GM21367 (cell line): ENCODE results near the gene FAAH.
"Not testable (repeated sequence)": the region's sequence is repeated elsewhere in the genome, so short reads cannot be mapped to it uniquely, and the experiment has no call there.

Experiments
- ATAC-seq: cut with Tn5 transposase; IDR thresholded peaks from one replicate; pipeline ENCODE4 v1.9.1; 2021; ENCODE audit not compliant: unreplicated experiment

FAAH gene

GRCh38 chr1:46394108-46394871, at the start of gene FAAH:
TSS of gene FAAH (plus strand) at chr1:46394317. CDS start at chr1:46394349, 32 bp downstream.
- ATAC-seq: no peak

GRCh38 chr1:46344481-46344880, 49.6 kb upstream of the FAAH start:
- ATAC-seq: no peak

- ATAC-seq: no peak
Measured at GRCh38 chr1:46345281-46345680, 48.8 kb upstream of the FAAH start.

- no peak for ATAC-seq
Measured at GRCh38 chr1:46352363-46352762, 41.8 kb upstream of the FAAH start.

- not testable (repeated sequence) for ATAC-seq
Measured at GRCh38 chr1:46355920-46356319, 38.2 kb upstream of the FAAH start.

GRCh38 chr1:46362158-46362557, 32.0 kb upstream of the FAAH start:
- no peak for ATAC-seq

GRCh38 chr1:46363121-46363520, 31.0 kb upstream of the FAAH start:
- ATAC-seq: no peak

- no peak for ATAC-seq
Measured at GRCh38 chr1:46364612-46365011, 29.5 kb upstream of the FAAH start.

- ATAC-seq: not testable (repeated sequence)
Measured at GRCh38 chr1:46365796-46366195, 28.3 kb upstream of the FAAH start.

- ATAC-seq: no peak
Measured at GRCh38 chr1:46367072-46367471, 27.0 kb upstream of the FAAH start.

- not testable (repeated sequence) for ATAC-seq
Measured at GRCh38 chr1:46367701-46368100, 26.4 kb upstream of the FAAH start.

- no peak for ATAC-seq
Measured at GRCh38 chr1:46368791-46369190, 25.3 kb upstream of the FAAH start.

GRCh38 chr1:46369542-46370213, 24.4 kb upstream of the FAAH start:
- ATAC-seq: no peak

GRCh38 chr1:46370214-46370633, 23.9 kb upstream of the FAAH start:
- ATAC-seq: no peak

- no peak for ATAC-seq
Measured at GRCh38 chr1:46372431-46372830, 21.7 kb upstream of the FAAH start.

- no peak for ATAC-seq
Measured at GRCh38 chr1:46379996-46380395, 14.1 kb upstream of the FAAH start.

GRCh38 chr1:46380508-46380907, 13.6 kb upstream of the FAAH start:
- no peak for ATAC-seq

GRCh38 chr1:46393510-46393909, 607 bp upstream of the FAAH start:
- no peak for ATAC-seq

- no peak for ATAC-seq
Measured at GRCh38 chr1:46394872-46395465, 852 bp downstream of the FAAH start.

- no peak for ATAC-seq
Measured at GRCh38 chr1:46396441-46397398, 2.6 kb downstream of the FAAH start.

GRCh38 chr1:46399307-46399706, 5.2 kb downstream of the FAAH start:
- no peak for ATAC-seq
